NB4 (cell line): ENCODE results near the gene IER3IP1.

Experiments used
- MYC ChIP-seq: IDR thresholded peaks from 2 replicates; pipeline ENCODE4 v1.6.1; 2011; ENCODE audit warnings: low read depth, low read length
- POLR2A ChIP-seq: IDR thresholded peaks from 2 replicates; pipeline ENCODE4 v1.6.1; 2011; ENCODE audit warnings: mild to moderate bottlenecking; ENCODE audit not compliant: insufficient read length; ENCODE audit errors: extremely low read depth
- TF ChIP-seq, protein P1 (sequence below): IDR thresholded peaks from one replicate; pipeline ENCODE4 v1.5.1; 2012; ENCODE audit warnings: low read depth, low read length
- TF ChIP-seq, protein P2 (sequence below): IDR thresholded peaks from 2 replicates; pipeline ENCODE4 v1.6.1; 2011; ENCODE audit warnings: low read depth, low read length

DNA sequence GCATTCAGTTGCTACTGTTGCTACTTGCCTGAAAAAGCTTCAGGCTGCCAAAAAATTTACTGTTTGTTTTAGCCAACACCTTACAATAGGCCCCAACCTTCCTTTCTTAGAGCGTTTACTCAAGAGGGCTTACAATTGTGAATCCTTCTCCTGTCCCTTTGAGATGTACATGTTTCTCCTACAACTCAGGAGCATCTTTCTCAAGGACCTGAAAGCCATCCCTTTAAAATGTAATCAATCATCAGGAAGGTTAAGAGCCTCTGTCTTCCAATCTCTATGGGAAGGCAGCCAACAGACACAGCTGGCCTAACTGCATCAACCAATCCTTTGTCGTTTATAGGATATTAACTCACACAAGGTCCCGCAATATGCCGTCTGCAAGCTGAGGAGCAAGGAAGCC is 3.4 kb upstream of the IER3IP1 start:
- TF ChIP-seq POLR2A (no peak), MYC (no peak)
- TF ChIP-seq, protein P1, sequence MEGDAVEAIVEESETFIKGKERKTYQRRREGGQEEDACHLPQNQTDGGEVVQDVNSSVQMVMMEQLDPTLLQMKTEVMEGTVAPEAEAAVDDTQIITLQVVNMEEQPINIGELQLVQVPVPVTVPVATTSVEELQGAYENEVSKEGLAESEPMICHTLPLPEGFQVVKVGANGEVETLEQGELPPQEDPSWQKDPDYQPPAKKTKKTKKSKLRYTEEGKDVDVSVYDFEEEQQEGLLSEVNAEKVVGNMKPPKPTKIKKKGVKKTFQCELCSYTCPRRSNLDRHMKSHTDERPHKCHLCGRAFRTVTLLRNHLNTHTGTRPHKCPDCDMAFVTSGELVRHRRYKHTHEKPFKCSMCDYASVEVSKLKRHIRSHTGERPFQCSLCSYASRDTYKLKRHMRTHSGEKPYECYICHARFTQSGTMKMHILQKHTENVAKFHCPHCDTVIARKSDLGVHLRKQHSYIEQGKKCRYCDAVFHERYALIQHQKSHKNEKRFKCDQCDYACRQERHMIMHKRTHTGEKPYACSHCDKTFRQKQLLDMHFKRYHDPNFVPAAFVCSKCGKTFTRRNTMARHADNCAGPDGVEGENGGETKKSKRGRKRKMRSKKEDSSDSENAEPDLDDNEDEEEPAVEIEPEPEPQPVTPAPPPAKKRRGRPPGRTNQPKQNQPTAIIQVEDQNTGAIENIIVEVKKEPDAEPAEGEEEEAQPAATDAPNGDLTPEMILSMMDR, result no peak
- TF ChIP-seq, protein P2, sequence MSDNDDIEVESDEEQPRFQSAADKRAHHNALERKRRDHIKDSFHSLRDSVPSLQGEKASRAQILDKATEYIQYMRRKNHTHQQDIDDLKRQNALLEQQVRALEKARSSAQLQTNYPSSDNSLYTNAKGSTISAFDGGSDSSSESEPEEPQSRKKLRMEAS, result no peak
